Common myeloid progenitor, CD34-positive (primary cell): ENCODE results near the gene C10orf90.

Experiments used
- CTCF ChIA-PET: fragments of 350-600 bp; sonication (Branson Sonifier 250); formaldehyde crosslinking; loops from one replicate; lab custom pipeline; 2021; ENCODE audit warnings: antibody characterized with exemption; lab: Charles Lee
- POLR2A ChIA-PET: fragments of 350-600 bp; sonication (Branson Sonifier 250); formaldehyde crosslinking; loops from one replicate; lab custom pipeline; 2021; ENCODE audit warnings: antibody characterized with exemption; lab: Charles Lee
- DNase-seq, 3 donors: peaks; one replicate each; pipeline versions ENCODE4 v3.0.0 to v3.0.0-alpha.2; 2013
- H3K27ac ChIP-seq, 2 experiments: 1 replicate in 1 of 2; 2 replicates in 1 of 2; pipeline ENCODE4 v1.7.0; 2013; ENCODE audit warnings: inconsistent platforms in 2 of 2, low read length in 2 of 2, mild to moderate bottlenecking in 2 of 2, low read depth in 1 of 2, moderate library complexity in 1 of 2; ENCODE audit not compliant: severe bottlenecking in 2 of 2, insufficient read depth in 1 of 2, poor library complexity in 1 of 2
- H3K27me3 ChIP-seq, 5 experiments: replicated peaks in 2 of 5; 1 replicate in 3 of 5; 2 replicates in 2 of 5; pipeline versions ENCODE4 v1.6.1 to v1.7.0; 2013; ENCODE audit warnings: low read length in 4 of 5, mild to moderate bottlenecking in 2 of 5, moderate library complexity in 2 of 5, inconsistent platforms in 1 of 5; ENCODE audit not compliant: insufficient read depth in 5 of 5, control insufficient read depth in 4 of 5
- H3K36me3 ChIP-seq, 4 experiments: 1 replicate in 2 of 4; 2 replicates in 2 of 4; pipeline versions ENCODE4 v1.6.1 to v1.7.0; 2013; ENCODE audit warnings: low read length in 3 of 4, control low read depth in 1 of 4, mild to moderate bottlenecking in 1 of 4; ENCODE audit not compliant: control insufficient read depth in 4 of 4, insufficient read depth in 4 of 4
- H3K4me1 ChIP-seq, 4 experiments: 1 replicate in 3 of 4; 2 replicates in 1 of 4; pipeline versions ENCODE4 v1.6.1 to v1.7.1; 2013; ENCODE audit warnings: low read length in 3 of 4, mild to moderate bottlenecking in 3 of 4, control low read depth in 1 of 4, inconsistent platforms in 1 of 4, moderate library complexity in 1 of 4; ENCODE audit not compliant: control insufficient read depth in 4 of 4, insufficient read depth in 4 of 4; ENCODE audit errors: control extremely low read depth in 1 of 4
- H3K4me3 ChIP-seq, 7 experiments: 1 replicate in 4 of 7; 2 replicates in 3 of 7; pipeline versions ENCODE4 v1.5.1 to v1.7.0; 2013; ENCODE audit warnings: mild to moderate bottlenecking in 7 of 7, low read length in 6 of 7, moderate library complexity in 6 of 7, inconsistent platforms in 2 of 7, low read depth in 2 of 7, control low read depth in 1 of 7; ENCODE audit not compliant: insufficient read depth in 4 of 7, control insufficient read depth in 1 of 7; ENCODE audit errors: extremely low read depth in 1 of 7
- H3K9me3 ChIP-seq, 5 experiments: 1 replicate in 4 of 5; 2 replicates in 1 of 5; pipeline versions ENCODE4 v1.6.1 to v1.7.1; 2013; ENCODE audit warnings: low read length in 4 of 5, mild to moderate bottlenecking in 2 of 5, inconsistent platforms in 1 of 5, low read depth in 1 of 5, moderate library complexity in 1 of 5; ENCODE audit not compliant: control insufficient read depth in 4 of 5, insufficient read depth in 2 of 5; ENCODE audit errors: control extremely low read depth in 1 of 5
- WGBS: methylation state at CpG from one replicate; pipeline ENCODE4 v1.1.5; 2013; ENCODE audit not compliant: insufficient coverage; 5-methylcytosine and 5-hydroxymethylcytosine counted together

The C10orf90 gene

GRCh38 chr10:126408953-126409641, 261.4 kb downstream of the C10orf90 start:
- H3K36me3 ChIP-seq, result no peaks in the 10 kb centered on the region
- no peaks in the 10 kb centered on the region for H3K4me1 ChIP-seq
- ChIA-PET POLR2A (no interaction called here), CTCF (no interaction called here)
- no peak overlapping the region for H3K27ac ChIP-seq
- H3K9me3 ChIP-seq, result no peaks in the 10 kb centered on the region
- H3K4me3 ChIP-seq, result no peak overlapping the region
- H3K27me3 ChIP-seq, result peaks cover 0 to 26% (median 10%) of the 10 kb centered on the region in 5 experiments
- no peak for DNase-seq
- WGBS, result 19% methylated on average over 10 of the region's 11 CpGs

- Histone ChIP-seq H3K27me3 (peaks cover 0 to 27% (median 7%) of the 10 kb centered on the region in 5 experiments), H3K4me1 (no peaks in the 10 kb centered on the region), H3K9me3 (no peaks in the 10 kb centered on the region), H3K36me3 (no peaks in the 10 kb centered on the region), H3K27ac (no peak overlapping the region), H3K4me3 (no peak overlapping the region)
- ChIA-PET POLR2A (no interaction called here), CTCF (no interaction called here)
- WGBS, result 92% methylated on average over 1 of the region's 2 CpGs
- no peak for DNase-seq
Observed at GRCh38 chr10:126407831-126408230, 262.7 kb downstream of the C10orf90 start.

GRCh38 chr10:126405239-126405775, 265.2 kb downstream of the C10orf90 start:
- WGBS, result 87% methylated on average over 6 of the region's 6 CpGs
- H3K36me3 ChIP-seq, result no peaks in the 10 kb centered on the region
- no peaks in the 10 kb centered on the region for H3K9me3 ChIP-seq
- H3K4me3 ChIP-seq, result no peak overlapping the region
- H3K4me1 ChIP-seq, result no peaks in the 10 kb centered on the region
- H3K27me3 ChIP-seq, result peaks cover 0 to 34% (median 12%) of the 10 kb centered on the region in 5 experiments
- no peak for DNase-seq
- H3K27ac ChIP-seq, result no peak overlapping the region
- ChIA-PET POLR2A (no interaction called here), CTCF (interaction anchor here (0.7 kb wide), 1 partner anchor 11 kb away, joined by 3 read pairs; no protein-coding TSS in a partner anchor)

GRCh38 chr10:126402721-126403695, 267.5 kb downstream of the C10orf90 start:
- ChIA-PET CTCF (interaction anchor here (0.6 to 1.1 kb wide), 2 partner anchors 12 to 21 kb away, joined by 3 read pairs; no protein-coding TSS in a partner anchor), POLR2A (no interaction called here)

GRCh38 chr10:126400641-126401040, 269.9 kb downstream of the C10orf90 start:
- Histone ChIP-seq H3K27ac (no peak overlapping the region), H3K4me1 (no peaks in the 10 kb centered on the region), H3K36me3 (no peaks in the 10 kb centered on the region), H3K4me3 (no peak overlapping the region), H3K9me3 (peaks cover 0 to 2% (median 0%) of the 10 kb centered on the region in 5 experiments), H3K27me3 (peaks cover 0 to 20% (median 3%) of the 10 kb centered on the region in 5 experiments)
- 80% methylated on average over 1 of the region's 4 CpGs for WGBS
- CTCF ChIA-PET, result no interaction called here
- POLR2A ChIA-PET, result no interaction called here
- no peak for DNase-seq

More at GRCh38 chr10:126402721-126403695, 267.5 kb downstream of the C10orf90 start:
- 65% methylated on average over 6 of the region's 7 CpGs for WGBS
- H3K9me3 ChIP-seq, result no peaks in the 10 kb centered on the region
- H3K27me3 ChIP-seq, result peaks cover 0 to 25% (median 5%) of the 10 kb centered on the region in 5 experiments
- peak; percentile 12 to 55 (median 18) for DNase-seq
- no peaks in the 10 kb centered on the region for H3K36me3 ChIP-seq
- no peak overlapping the region for H3K4me3 ChIP-seq
- no peak overlapping the region for H3K27ac ChIP-seq
- H3K4me1 ChIP-seq, result no peaks in the 10 kb centered on the region

GRCh38 chr10:126398924-126399323, 271.6 kb downstream of the C10orf90 start:
- ChIA-PET POLR2A (no interaction called here), CTCF (no interaction called here)
- 80% methylated on average over 1 of the region's 4 CpGs for WGBS
- Histone ChIP-seq H3K36me3 (no peaks in the 10 kb centered on the region), H3K4me3 (no peak overlapping the region), H3K27me3 (peaks cover 0 to 19% (median 3%) of the 10 kb centered on the region in 5 experiments), H3K9me3 (peaks cover 0 to 2% (median 0%) of the 10 kb centered on the region in 5 experiments), H3K27ac (no peak overlapping the region), H3K4me1 (no peaks in the 10 kb centered on the region)
- no peak for DNase-seq
